Measurements from ENCODE around the gene PDZD4. TPM values are rescaled to one million over a fixed set of nuclear protein-coding genes. Genes with fewer than 3 reads are reported as not detected.
A peak's percentile ranks its signal among the peaks of the same experiment; 100 is the strongest.

The PDZD4 gene
- total RNA-seq, 1 experiment from 2014 or later = 120 TPM

- CTCF ChIA-PET = interaction anchor here (0.6 to 1.5 kb wide), 3 partner anchors 11 to 189 kb away, joined by 3 read pairs; no protein-coding TSS in a partner anchor
- no peak overlapping the region for H3K27ac Mint-ChIP-seq
- no peaks in the 10 kb centered on the region; the same call in 1 of the 2 replicates for H3K27me3 Mint-ChIP-seq (ENCODE audit: low read depth)
- ATAC-seq = no peak
- H3K4me3 Mint-ChIP-seq = peak overlapping the region; percentile 28
- peaks cover 46% of the 10 kb centered on the region for H3K4me1 Mint-ChIP-seq
- no peak for TF ChIP-seq ZNF416 (CRISPR knock-in tag; IDR thresholded peaks at IDR 0.05)
- no peak for TF ChIP-seq MAX (CRISPR knock-in tag; IDR thresholded peaks at IDR 0.05)
- no peak for TF ChIP-seq ZNF232 (CRISPR knock-in tag; IDR thresholded peaks at IDR 0.05)
- no peak for TF ChIP-seq RORB (CRISPR knock-in tag; IDR thresholded peaks at IDR 0.05)
- DNase-seq (ENCODE audit: low spot score) = no peak
- POLR2A ChIA-PET = interaction anchor here (0.6 to 1.0 kb wide), 3 partner anchors 50 to 88 kb away, joined by 3 to 4 read pairs (median 3); partner anchors contain the start of gene ARHGAP4
- H3K36me3 Mint-ChIP-seq = no peaks in the 10 kb centered on the region
- no peaks in the 10 kb centered on the region for H3K9me3 Mint-ChIP-seq
Observed at GRCh38 chrX:153876112-153876491, 45.8 kb upstream of the PDZD4 start.

GRCh38 chrX:153875391-153876111, 45.2 kb upstream of the PDZD4 start:
- H3K27ac Mint-ChIP-seq = no peak overlapping the region
- no peaks in the 10 kb centered on the region for H3K9me3 Mint-ChIP-seq
- H3K36me3 Mint-ChIP-seq = no peaks in the 10 kb centered on the region
- peak overlapping the region; percentile 33; the same call in 1 of the 2 replicates for H3K4me3 Mint-ChIP-seq
- peaks cover 41% of the 10 kb centered on the region for H3K4me1 Mint-ChIP-seq
- ChIA-PET POLR2A (interaction anchor here (0.6 to 1.0 kb wide), 3 partner anchors 51 to 88 kb away, joined by 3 to 4 read pairs (median 3); partner anchors contain the start of gene ARHGAP4), CTCF (interaction anchor here (0.6 to 1.5 kb wide), 3 partner anchors 12 to 188 kb away, joined by 3 read pairs; no protein-coding TSS in a partner anchor)
- peak; percentile 61 for ATAC-seq
- no peaks in the 10 kb centered on the region; the same call in 1 of the 2 replicates for H3K27me3 Mint-ChIP-seq (ENCODE audit: low read depth)
- DNase-seq (ENCODE audit: low spot score) = peak; percentile 77
- TF ChIP-seq JUN (CRISPR knock-in tag; IDR thresholded peaks at IDR 0.05) (peak; percentile 99), JAZF1 (CRISPR knock-in tag; IDR thresholded peaks at IDR 0.05) (no peak), MYBL2 (CRISPR knock-in tag; IDR thresholded peaks at IDR 0.05) (peak; percentile 99), STAT6 (CRISPR knock-in tag; conservative IDR thresholded peaks at IDR 0.05; ENCODE audit: low read depth) (peak; percentile 93; the same call in 1 of the 2 replicates), ZNF671 (CRISPR knock-in tag; IDR thresholded peaks at IDR 0.05) (no peak), ARID4B (CRISPR knock-in tag; IDR thresholded peaks at IDR 0.05; ENCODE audit: borderline replicate concordance) (peak; percentile 100), ESRRA (CRISPR knock-in tag; IDR thresholded peaks at IDR 0.05; ENCODE audit: borderline replicate concordance) (peak; percentile 99), NFATC4 (CRISPR knock-in tag; IDR thresholded peaks at IDR 0.05) (no peak), CDX4 (CRISPR knock-in tag; IDR thresholded peaks at IDR 0.05; ENCODE audit: borderline replicate concordance) (no peak), NR2C2 (CRISPR knock-in tag; IDR thresholded peaks at IDR 0.05) (peak; percentile 84), CREB1 (CRISPR knock-in tag; IDR thresholded peaks at IDR 0.05) (peak; percentile 97), GABPB1 (CRISPR knock-in tag; IDR thresholded peaks at IDR 0.05) (peak; percentile 92), EMX1 (CRISPR knock-in tag; IDR thresholded peaks at IDR 0.05) (no peak; the same call in 1 of the 2 replicates), ATF1 (CRISPR knock-in tag; IDR thresholded peaks at IDR 0.05) (peak; percentile 98), ZNF138 (CRISPR knock-in tag; conservative IDR thresholded peaks at IDR 0.05) (peak; percentile 92; the same call in 1 of the 2 replicates), ZBTB21 (CRISPR knock-in tag; IDR thresholded peaks at IDR 0.05; ENCODE audit: borderline replicate concordance) (peak; percentile 90), SP1 (CRISPR knock-in tag; conservative IDR thresholded peaks at IDR 0.05) (peak; percentile 95)
- TF ChIP-seq, protein P1, sequence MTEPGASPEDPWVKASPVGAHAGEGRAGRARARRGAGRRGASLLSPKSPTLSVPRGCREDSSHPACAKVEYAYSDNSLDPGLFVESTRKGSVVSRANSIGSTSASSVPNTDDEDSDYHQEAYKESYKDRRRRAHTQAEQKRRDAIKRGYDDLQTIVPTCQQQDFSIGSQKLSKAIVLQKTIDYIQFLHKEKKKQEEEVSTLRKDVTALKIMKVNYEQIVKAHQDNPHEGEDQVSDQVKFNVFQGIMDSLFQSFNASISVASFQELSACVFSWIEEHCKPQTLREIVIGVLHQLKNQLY (CRISPR knock-in tag; IDR thresholded peaks at IDR 0.05) = peak; percentile 97
- TF ChIP-seq, protein P2, sequence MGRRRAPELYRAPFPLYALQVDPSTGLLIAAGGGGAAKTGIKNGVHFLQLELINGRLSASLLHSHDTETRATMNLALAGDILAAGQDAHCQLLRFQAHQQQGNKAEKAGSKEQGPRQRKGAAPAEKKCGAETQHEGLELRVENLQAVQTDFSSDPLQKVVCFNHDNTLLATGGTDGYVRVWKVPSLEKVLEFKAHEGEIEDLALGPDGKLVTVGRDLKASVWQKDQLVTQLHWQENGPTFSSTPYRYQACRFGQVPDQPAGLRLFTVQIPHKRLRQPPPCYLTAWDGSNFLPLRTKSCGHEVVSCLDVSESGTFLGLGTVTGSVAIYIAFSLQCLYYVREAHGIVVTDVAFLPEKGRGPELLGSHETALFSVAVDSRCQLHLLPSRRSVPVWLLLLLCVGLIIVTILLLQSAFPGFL (CRISPR knock-in tag; IDR thresholded peaks at IDR 0.05; ENCODE audit: borderline replicate concordance) = peak; percentile 99
- TF ChIP-seq, protein P3, sequence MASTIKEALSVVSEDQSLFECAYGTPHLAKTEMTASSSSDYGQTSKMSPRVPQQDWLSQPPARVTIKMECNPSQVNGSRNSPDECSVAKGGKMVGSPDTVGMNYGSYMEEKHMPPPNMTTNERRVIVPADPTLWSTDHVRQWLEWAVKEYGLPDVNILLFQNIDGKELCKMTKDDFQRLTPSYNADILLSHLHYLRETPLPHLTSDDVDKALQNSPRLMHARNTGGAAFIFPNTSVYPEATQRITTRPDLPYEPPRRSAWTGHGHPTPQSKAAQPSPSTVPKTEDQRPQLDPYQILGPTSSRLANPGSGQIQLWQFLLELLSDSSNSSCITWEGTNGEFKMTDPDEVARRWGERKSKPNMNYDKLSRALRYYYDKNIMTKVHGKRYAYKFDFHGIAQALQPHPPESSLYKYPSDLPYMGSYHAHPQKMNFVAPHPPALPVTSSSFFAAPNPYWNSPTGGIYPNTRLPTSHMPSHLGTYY (CRISPR knock-in tag; IDR thresholded peaks at IDR 0.05) = no peak

Measured in WTC11 (cell line).